Spleen (tissue), 7 donors: ENCODE data around the gene HMCN1.

Source experiments
- POLR2A ChIP-seq, 3 donors: fragments of 450-650 bp; IDR thresholded peaks; one replicate each; pipeline ENCODE4 v1.5.1; 2017; ENCODE audit warnings: antibody characterized with exemption in 3 of 3, mild to moderate bottlenecking in 1 of 3
- TF ChIP-seq, protein P1 (sequence below), 11 experiments: fragments of 200-600 bp in 7 of 11; fragments of 450-650 bp in 4 of 11; sonication (generic) in 4 of 11; IDR thresholded peaks in 8 of 11; conservative IDR thresholded peaks in 3 of 11; 1 replicate in 7 of 11; 2 replicates in 4 of 11; pipeline versions ENCODE4 v1.4.0 to v1.8.0; 2016 to 2021; ENCODE audit warnings: antibody characterized with exemption in 11 of 11, inconsistent platforms in 4 of 11, mild to moderate bottlenecking in 1 of 11
- donor health status: DM: no; HTN: no; CAD: no; lungs with moderate emphysema.
- donor health status: DM: no; HTN: no; CAD: no.
- donor health status: DM: no; HTN: no; CAD: no.

- TF ChIP-seq, protein P1, sequence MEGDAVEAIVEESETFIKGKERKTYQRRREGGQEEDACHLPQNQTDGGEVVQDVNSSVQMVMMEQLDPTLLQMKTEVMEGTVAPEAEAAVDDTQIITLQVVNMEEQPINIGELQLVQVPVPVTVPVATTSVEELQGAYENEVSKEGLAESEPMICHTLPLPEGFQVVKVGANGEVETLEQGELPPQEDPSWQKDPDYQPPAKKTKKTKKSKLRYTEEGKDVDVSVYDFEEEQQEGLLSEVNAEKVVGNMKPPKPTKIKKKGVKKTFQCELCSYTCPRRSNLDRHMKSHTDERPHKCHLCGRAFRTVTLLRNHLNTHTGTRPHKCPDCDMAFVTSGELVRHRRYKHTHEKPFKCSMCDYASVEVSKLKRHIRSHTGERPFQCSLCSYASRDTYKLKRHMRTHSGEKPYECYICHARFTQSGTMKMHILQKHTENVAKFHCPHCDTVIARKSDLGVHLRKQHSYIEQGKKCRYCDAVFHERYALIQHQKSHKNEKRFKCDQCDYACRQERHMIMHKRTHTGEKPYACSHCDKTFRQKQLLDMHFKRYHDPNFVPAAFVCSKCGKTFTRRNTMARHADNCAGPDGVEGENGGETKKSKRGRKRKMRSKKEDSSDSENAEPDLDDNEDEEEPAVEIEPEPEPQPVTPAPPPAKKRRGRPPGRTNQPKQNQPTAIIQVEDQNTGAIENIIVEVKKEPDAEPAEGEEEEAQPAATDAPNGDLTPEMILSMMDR (IDR thresholded peaks at IDR 0.05 in 8 of 11, conservative IDR thresholded peaks at IDR 0.05 in 3 of 11) = no peak
- no peak for TF ChIP-seq POLR2A (IDR thresholded peaks at IDR 0.05)
Measured at GRCh38 chr1:186152227-186152619, 418.0 kb downstream of the HMCN1 start.
